Urinary bladder (tissue), 4 donors: ENCODE measurements around the gene IQSEC3. TPM values are rescaled to one million over a fixed set of nuclear protein-coding genes. Genes with fewer than 3 reads are reported as not detected.

ENCODE experiments used
- DNase-seq: peaks from one replicate; pipeline ENCODE4 v3.0.0-alpha.2; 2015; ENCODE audit errors: extremely low spot score
- H3K27ac ChIP-seq: one replicate; pipeline ENCODE4 v1.5.1; 2013; ENCODE audit warnings: low read depth, mild to moderate bottlenecking, moderate library complexity
- H3K36me3 ChIP-seq: one replicate; pipeline ENCODE4 v1.6.1; 2013; ENCODE audit warnings: mild to moderate bottlenecking, moderate library complexity; ENCODE audit not compliant: insufficient read depth
- H3K4me1 ChIP-seq: one replicate; pipeline ENCODE4 v1.6.1; 2013; ENCODE audit warnings: mild to moderate bottlenecking, moderate library complexity; ENCODE audit not compliant: insufficient read depth
- H3K4me3 ChIP-seq: one replicate; pipeline ENCODE4 v1.5.1; 2013; ENCODE audit warnings: low read depth, low read length
- WGBS: extraction: QIAGEN DNeasy Blood & Tissue Kit; methylation state at CpG from one replicate; pipeline ENCODE4 v1.1.7; 2013; 5-methylcytosine and 5-hydroxymethylcytosine counted together
- polyA plus RNA-seq: library from polyadenylated mRNA; stranded (reverse); fragments of 200-250 nt; gene quantifications from one replicate; pipeline ENCODE4 v1.2.3, GENCODE V29; 2013
- total RNA-seq: library from RNA; depleted of rRNA; stranded (reverse); fragments of >200 nt; gene quantifications from one replicate; pipeline ENCODE4 v1.2.3, GENCODE V29; 2014
- donor health status: healthy with polysubstance abuse.
- donor health status: healthy.

The IQSEC3 gene
- total and polyA plus RNA-seq, 2 donors: 0.60 to 1.5 TPM

DNA sequence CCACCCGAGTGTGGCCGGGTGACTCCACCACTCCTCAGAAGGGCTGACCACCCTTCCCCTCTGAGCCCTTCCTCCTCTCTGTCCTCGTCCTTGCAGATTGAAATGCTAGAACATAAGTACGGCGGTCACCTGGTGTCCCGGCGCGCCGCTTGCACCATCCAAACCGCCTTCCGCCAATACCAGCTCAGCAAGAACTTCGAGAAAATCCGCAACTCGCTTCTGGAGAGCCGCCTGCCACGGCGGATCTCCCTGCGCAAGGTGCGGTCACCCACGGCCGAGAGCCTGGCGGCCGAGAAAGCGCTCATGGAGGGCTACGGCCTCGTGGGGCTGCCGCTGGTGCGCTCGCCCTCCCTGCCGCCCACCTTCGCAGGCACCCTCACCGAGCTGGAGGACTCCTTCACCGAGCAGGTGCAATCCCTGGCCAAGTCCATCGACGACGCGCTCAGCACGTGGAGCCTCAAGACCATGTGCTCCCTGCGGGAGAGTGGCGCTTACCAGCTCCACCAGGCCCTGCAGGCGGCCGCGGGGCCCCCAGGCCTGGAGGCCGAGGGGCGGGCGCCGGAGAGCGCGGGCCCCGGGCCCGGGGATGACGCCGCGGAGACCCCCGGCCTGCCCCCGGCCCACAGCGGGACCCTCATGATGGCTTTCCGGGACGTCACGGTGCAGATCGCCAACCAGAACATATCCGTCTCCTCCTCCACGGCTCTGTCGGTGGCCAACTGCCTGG, 71.8 kb downstream of the IQSEC3 start:
- no peak for DNase-seq
- 78% methylated on average over 64 of the region's 64 CpGs for WGBS

GRCh38 chr12:138898-139534, 72.4 kb downstream of the IQSEC3 start:
- DNase-seq: no peak
- WGBS: 16% methylated on average over 49 of the region's 49 CpGs
- no peak overlapping the region for H3K27ac ChIP-seq

More for the DNA sequence above, 71.8 kb downstream of the IQSEC3 start:
- Histone ChIP-seq H3K36me3 (no peaks in the 10 kb centered on the region), H3K4me1 (no peaks in the 10 kb centered on the region), H3K4me3 (no peak overlapping the region), H3K27ac (no peak overlapping the region)

DNA sequence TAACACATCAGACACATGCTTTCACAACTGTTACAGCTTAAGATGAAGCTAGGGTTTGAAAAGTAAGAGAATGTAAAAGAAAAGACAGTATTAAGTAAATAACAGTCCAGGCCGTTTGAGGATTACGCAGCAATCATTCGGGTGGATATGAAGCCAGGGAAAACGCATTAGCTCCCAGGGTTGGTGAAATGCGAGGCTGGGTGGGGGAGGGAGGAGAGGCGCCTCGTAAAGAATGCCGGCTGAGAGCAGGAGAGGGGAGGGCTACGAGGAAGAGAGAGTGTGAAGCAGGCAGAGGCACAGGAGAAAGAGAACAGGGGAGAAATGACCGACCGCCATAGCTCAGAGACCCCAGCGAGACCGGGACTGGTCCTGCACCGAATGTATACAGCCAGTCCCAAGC, 73.0 kb downstream of the IQSEC3 start:
- H3K36me3 ChIP-seq: no peaks in the 10 kb centered on the region
- WGBS: 11% methylated on average over 14 of the region's 14 CpGs
- H3K27ac ChIP-seq: no peak overlapping the region
- peak; percentile 40 for DNase-seq
- H3K4me3 ChIP-seq: no peak overlapping the region
- H3K4me1 ChIP-seq: no peaks in the 10 kb centered on the region

More at GRCh38 chr12:138898-139534, 72.4 kb downstream of the IQSEC3 start:
- H3K4me3 ChIP-seq: no peak overlapping the region
- no peaks in the 10 kb centered on the region for H3K4me1 ChIP-seq
- no peaks in the 10 kb centered on the region for H3K36me3 ChIP-seq

- Histone ChIP-seq H3K27ac (no peak overlapping the region), H3K36me3 (no peaks in the 10 kb centered on the region), H3K4me3 (no peak overlapping the region), H3K4me1 (no peaks in the 10 kb centered on the region)
- WGBS: 46% methylated on average over 5 of the region's 5 CpGs
- no peak for DNase-seq
These were observed 73.6 kb downstream of the IQSEC3 start for GRCh38 chr12:140162-140561.

DNA sequence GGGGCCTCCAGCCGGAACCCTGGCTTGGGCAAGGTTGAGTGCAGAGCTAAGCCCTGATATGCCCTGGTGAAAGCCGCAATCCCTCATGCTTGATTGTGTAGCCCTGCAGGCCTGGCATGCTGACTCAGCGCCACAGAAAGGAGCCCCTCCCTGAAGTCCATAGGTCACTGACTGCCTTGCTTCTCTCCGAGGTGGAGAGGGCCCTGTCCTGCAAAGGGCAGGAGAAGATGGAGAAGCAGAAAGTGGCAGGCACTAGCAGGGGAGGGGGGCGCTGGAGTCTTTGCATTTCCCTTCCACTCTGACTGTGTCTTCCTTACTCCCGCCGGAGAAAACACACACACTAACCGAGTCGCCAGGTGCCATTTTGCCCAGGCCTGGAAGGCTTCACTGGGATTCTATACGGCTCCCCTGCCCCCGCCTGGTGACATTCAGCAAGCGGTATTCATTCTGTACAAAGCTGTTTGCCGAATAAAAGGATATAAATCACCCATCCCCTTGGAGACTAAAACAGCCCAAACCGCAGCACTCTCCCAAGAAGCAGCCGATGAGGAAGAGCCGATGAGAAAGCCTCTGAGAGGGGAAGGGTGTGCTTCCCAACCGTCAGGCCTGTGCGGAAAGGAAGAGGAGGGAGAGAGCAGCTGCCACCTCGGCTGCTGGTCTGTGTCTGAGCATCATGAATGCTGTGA, 77.5 kb downstream of the IQSEC3 start:
- no peak for DNase-seq
- Histone ChIP-seq H3K36me3 (no peaks in the 10 kb centered on the region), H3K27ac (no peak overlapping the region), H3K4me1 (no peaks in the 10 kb centered on the region), H3K4me3 (no peak overlapping the region)
- 61% methylated on average over 19 of the region's 19 CpGs for WGBS

DNA sequence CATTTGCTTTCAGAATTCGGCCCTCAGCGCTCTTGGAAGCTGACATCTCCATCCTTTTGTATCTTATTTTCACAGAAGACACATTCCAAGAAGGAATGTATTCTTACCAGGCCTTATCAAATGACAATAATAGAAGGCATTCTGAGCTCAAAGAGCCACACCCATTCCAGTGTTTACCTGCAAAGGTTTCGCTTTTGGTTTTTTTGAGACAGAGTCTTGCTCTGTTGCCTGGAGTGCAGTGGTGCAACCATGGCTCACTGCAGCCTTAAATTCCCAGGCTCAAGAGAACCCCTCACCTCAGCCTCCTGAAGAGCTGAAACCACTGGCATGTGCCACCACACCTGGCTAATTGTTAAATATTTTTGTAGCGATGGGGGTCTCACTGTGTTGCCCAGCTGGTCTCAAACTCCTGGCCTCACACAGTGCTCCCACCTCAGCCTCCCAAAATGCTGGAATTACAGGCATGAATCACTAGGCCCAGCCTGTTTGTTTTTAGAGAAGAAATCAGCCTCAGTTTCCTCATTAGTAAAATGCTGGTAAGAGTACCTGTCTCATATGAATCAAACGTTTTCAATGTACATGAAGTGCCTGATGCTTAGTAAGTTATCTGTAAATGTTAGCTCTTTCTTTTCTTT, 78.2 kb downstream of the IQSEC3 start:
- no peak overlapping the region for H3K4me3 ChIP-seq
- no peaks in the 10 kb centered on the region for H3K4me1 ChIP-seq
- H3K36me3 ChIP-seq: no peaks in the 10 kb centered on the region
- DNase-seq: no peak
- no peak overlapping the region for H3K27ac ChIP-seq
- 81% methylated on average over 5 of the region's 5 CpGs for WGBS

DNA sequence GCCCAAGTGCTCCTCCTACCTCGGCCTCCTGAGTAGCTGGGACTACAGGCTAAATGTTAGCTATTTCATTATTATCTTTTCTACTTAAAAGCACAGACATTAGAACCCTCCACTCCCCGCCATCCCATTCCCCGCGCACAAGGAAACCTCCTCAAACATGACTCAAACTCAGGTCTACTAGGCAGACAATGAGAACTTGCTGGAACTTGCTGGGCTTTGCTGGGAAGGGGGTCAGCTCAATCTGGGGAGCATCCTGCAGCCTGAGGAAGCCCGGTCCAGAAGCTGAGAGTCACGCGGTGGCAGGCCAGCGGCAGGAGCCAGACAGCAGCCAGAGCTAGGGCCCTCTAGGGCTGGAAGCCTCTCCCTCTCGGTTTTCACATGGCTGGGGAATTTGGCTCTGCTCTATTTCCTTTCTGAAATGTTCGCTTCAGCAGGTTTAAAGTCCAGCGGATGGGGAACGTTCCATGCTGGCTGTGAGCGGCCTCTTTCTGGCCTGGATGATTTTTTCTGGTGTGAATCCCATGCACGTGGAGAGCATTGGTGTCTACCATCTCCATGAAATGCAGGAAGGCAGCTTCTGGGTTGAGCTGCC, 78.9 kb downstream of the IQSEC3 start:
- DNase-seq: no peak
- WGBS: 68% methylated on average over 14 of the region's 14 CpGs
- Histone ChIP-seq H3K27ac (no peak overlapping the region), H3K4me1 (no peaks in the 10 kb centered on the region), H3K36me3 (no peaks in the 10 kb centered on the region), H3K4me3 (no peak overlapping the region)

- Histone ChIP-seq H3K4me3 (no peak overlapping the region), H3K4me1 (no peaks in the 10 kb centered on the region), H3K36me3 (no peaks in the 10 kb centered on the region), H3K27ac (no peak overlapping the region)
- WGBS: 90% methylated on average over 9 of the region's 9 CpGs
- DNase-seq: no peak
These were observed 80.7 kb downstream of the IQSEC3 start for GRCh38 chr12:147242-147641.

DNA sequence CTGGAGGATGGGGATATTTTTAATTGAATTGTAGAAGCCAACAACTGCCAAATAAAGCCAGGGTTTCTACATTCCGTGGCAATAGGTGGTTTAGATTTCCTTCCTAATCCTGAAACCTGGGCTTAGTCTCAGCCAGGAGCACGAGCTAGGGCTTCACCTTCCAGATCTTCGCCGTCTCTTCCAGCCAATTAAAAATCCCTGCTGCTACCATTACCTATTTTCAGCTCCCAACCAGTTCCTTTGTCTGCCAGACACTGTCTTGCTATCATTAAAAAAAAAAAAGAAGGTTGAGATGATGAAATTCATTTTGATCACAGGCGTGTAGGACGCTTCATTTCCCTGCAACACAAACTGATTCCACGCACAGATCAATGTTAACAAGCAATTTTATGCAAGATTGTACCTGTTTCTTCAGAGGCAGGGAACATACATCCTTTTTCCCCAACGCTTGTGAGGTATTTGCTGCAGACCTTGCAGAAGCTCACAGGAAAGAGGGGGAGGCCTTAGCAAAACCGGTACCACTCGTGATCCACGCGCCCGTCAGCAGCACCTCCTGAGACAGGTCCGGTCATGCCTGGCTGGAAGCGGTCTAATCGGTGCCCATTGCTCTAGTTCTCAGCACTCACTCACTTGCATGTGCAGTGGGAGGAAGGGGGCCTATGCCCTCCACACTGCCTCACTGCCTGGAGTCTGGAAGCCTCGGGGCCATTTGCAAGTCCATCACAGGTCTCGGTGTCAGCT, 82.3 kb downstream of the IQSEC3 start:
- no peaks in the 10 kb centered on the region for H3K36me3 ChIP-seq
- H3K4me1 ChIP-seq: no peaks in the 10 kb centered on the region
- WGBS: 80% methylated on average over 18 of the region's 18 CpGs
- no peak for DNase-seq
- no peak overlapping the region for H3K4me3 ChIP-seq
- no peak overlapping the region for H3K27ac ChIP-seq

DNA sequence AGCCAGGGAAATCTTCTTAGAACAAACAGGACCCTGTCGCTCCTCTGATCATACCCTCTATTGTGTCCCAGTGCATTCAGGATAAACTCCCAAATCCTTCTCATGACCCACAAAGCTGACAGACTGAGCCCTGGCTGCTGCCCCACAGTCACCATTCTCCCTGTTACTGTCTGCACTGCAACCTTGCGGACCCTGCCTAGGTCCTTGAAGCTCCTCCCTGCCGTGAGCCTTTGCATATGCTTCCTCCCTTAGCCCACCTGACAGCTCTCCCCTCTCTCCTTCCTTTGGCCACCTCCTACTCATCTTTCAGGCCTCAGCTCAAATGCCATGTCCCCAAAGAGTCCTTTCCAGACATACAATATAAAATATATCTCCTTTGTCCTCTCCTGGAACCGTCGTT, 85.0 kb downstream of the IQSEC3 start:
- Histone ChIP-seq H3K4me1 (no peaks in the 10 kb centered on the region), H3K4me3 (no peak overlapping the region), H3K27ac (no peak overlapping the region), H3K36me3 (no peaks in the 10 kb centered on the region)
- 77% methylated on average over 5 of the region's 5 CpGs for WGBS
- no peak for DNase-seq

DNA sequence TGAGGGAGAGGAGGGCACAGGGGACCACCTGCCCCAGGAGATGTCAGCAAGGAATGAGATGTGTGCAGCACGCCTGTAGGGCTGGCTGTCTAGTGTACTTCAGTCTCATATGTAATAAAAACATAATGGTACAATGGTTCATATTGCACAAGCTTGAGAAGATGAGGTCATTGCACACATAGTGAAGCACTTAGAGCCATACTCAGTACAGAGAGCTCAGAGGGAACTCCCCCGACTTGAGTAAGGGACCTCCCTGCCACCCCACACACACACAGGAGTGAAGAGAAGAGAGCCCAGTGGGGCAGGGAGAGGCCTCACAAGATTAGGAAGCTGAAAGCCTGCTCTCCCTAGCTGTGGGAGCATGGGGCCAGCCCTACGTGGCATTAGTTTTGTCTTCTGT, 85.9 kb downstream of the IQSEC3 start:
- no peak overlapping the region for H3K27ac ChIP-seq
- no peaks in the 10 kb centered on the region for H3K4me1 ChIP-seq
- H3K36me3 ChIP-seq: no peaks in the 10 kb centered on the region
- H3K4me3 ChIP-seq: no peak overlapping the region
- no peak for DNase-seq
- WGBS: 56% methylated on average over 3 of the region's 3 CpGs

DNA sequence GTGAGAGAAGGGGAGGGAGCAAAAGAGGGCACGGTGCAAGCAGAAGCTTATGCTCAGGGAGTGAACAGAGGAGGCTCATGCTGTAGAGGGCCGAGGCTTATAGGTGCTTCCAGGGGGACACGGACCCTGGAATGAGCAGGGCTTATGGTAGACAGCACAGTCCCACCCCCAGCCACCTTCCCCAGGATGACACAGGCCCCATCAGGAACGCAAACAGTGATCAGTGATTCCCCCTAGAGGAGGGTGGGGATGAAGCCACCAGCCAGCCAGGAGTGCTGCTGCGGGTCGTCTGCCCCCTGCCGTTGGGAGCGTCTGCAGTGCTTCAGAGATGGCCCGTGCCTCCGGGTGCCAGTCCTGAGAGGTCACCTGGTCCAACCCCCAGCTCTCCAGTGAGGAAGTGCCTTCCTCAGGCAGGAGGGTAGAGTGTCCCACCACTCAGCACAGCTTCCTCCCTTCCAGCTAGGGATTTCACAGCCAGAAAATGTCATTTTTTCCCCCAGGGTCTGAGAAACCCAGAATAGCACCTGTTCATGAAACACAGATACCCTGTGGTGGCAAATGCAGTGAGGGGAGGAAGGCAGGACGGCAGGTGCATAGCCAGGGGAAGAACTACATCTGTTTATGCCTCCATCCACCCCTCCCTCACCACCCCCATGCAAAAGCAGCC, 86.6 kb downstream of the IQSEC3 start:
- no peak overlapping the region for H3K27ac ChIP-seq
- 16% methylated on average over 11 of the region's 11 CpGs for WGBS
- no peaks in the 10 kb centered on the region for H3K4me1 ChIP-seq
- no peak overlapping the region for H3K4me3 ChIP-seq
- no peaks in the 10 kb centered on the region for H3K36me3 ChIP-seq
- no peak for DNase-seq
